HG02870 (cell line): ENCODE results near the gene ZDHHC1.

ENCODE experiments used
- ATAC-seq: cut with Tn5 transposase; IDR thresholded peaks from one replicate; pipeline ENCODE4 v1.9.1; 2021; ENCODE audit warnings: mild to moderate bottlenecking, moderate library complexity; ENCODE audit not compliant: unreplicated experiment

Gene ZDHHC1

DNA sequence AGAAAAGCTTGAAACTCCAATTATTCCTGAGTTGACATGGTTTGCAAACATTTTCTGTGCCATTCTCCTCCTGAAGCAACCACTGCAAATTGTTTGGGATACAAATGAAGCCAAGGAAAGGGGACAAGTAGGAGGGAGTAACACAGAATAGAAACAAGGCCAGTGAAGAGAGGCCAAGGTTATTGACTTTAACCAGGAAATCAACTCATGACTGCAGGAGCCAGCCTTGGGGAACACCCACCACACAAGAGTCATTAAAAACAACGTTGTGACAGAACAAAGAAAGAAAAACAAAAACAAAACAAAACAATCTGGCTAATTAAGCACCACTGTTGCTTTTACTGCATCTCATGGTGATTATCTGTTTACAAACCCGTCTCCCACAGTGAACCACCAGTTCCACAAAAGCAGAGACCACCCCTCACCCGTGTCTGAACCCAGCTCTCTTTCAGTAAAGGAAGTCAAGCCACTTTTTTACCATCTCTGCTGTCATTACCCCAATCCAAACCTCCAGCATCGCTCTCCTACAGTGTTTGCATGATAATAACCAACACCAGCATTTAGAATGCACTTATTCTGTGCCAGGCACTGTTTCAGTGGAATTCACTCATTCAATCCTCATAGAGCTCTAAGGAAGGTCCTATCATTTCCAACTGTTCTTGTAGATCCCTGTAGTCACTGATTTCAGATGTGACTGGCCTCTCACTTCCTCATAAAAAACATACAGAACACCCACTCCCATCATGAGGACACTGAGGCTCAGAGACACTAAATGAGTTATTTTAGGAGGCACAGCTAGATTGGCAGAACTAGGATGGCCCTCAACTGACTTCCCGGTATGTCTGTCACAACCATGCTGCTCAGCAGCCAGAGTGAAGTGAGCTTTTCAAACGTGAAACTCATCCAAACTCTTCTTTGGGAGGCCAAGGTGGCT, 2.0 kb downstream of the ZDHHC1 start:
- no peak for ATAC-seq

DNA sequence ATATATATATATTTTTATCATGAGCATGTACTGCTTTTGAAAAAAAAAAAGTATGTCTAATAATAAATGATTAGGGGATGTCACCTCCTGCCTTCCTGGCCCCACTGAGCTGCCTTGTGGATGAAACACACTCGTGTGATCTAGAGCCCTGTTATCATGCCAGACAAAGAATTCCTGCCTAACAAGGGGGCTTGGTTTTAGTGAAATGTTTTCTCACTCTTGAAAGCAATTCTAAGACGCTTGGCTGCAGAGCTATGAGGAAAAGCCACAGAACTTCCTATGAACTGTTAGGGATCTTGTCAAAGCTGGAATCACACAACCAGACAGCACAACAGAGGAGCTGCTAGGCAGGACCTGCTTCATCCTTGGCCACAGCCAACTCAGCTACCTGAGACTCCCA, 4.0 kb downstream of the ZDHHC1 start:
- ATAC-seq = no peak

DNA sequence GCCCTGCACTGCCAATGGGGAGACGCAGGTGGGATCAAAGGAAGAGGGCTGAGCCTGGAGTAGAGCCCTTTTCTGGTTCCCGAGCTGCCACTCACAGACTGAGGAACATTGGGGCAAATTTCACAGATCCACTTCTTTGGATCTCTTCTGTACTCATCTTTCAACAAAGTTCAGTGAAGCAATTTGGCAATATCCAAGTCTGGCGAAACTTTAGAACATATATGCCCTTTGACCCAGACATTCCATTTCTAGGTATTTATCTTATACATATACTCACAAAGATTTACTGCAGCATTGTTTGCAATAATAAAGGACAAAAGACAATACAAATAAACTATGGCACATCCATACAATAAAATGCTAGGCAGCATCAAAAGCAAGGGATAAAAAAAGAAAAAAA, 4.9 kb downstream of the ZDHHC1 start:
- no peak for ATAC-seq

DNA sequence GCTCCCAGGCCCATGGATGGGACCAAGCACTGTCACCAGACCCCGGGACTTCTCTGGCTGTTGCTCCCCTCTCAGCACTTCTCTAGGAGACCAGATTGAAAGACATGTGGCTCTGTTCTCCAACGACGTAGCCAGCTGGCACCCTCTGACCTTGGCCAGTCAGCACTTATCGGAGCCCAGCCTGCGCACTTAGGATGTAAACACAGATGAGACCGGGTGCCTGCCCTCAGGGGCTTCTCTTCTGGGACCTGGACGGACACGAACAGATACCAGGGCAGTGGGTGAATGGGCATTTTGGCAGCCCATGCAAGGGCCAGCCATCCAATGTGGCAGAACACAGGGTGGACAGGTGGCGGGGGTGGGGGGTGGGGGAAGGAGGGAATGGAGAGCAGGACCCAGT, 6.6 kb downstream of the ZDHHC1 start:
- no peak for ATAC-seq

DNA sequence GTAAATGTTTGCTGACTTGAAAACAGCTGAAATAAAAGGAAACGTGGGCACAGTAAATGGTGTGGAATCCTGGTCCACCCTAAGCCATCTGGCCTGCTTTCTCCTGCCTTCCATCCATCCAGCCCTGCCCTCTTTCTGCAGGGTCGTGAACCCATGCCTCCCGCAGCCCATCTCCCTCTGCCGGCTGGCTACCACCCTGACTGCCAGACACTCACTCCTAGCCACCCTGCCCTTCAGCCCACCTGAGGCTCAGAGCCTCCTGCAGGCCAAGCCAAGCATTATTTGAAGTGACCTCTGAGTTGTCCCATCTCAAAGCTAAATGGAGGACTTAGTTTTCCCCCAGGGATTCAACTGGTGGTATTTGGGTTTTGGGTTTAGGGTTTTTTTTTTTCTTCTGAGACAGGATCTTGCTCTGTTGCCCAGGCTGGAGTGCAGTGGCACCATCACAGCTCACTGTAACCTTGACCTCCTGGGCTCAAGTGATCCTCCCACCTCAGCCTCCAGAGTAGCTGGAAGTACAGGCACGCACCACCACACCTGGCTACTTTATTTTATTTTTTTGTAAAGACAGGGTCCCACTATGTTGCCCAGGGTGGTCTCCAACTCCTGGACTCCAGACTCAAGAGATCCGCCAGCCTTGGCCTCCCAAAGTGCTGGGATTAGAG, 8.4 kb downstream of the ZDHHC1 start:
- ATAC-seq = no peak

DNA sequence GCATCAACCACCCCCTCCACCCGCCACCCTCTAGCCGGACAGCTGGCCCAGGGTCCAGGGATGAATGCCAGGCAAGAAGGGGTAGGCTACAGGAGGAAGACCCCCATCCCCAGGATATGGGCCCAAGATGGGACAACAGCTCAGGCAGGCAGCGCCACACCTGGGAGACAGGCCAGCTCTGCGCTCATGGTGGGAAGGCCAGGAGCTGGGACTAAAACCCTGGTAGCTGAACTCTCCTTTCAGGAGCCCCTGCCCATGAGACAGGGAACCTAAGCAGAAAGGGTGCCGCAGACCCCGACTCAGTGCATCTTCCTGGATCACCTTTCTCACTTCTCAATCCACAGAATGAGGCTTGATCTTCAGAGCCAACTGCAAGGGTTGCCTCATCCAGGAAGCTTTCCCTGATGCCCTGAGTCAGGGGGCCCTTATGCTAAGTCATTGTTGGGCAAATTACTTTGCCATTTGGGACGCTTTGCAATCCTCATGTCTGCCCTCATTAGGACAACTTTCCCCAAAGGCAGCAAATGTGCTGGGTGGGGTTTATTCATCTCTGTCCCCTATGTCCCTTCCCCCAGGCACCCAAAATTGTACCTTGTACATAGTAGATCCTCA, 9.0 kb downstream of the ZDHHC1 start:
- no peak for ATAC-seq

DNA sequence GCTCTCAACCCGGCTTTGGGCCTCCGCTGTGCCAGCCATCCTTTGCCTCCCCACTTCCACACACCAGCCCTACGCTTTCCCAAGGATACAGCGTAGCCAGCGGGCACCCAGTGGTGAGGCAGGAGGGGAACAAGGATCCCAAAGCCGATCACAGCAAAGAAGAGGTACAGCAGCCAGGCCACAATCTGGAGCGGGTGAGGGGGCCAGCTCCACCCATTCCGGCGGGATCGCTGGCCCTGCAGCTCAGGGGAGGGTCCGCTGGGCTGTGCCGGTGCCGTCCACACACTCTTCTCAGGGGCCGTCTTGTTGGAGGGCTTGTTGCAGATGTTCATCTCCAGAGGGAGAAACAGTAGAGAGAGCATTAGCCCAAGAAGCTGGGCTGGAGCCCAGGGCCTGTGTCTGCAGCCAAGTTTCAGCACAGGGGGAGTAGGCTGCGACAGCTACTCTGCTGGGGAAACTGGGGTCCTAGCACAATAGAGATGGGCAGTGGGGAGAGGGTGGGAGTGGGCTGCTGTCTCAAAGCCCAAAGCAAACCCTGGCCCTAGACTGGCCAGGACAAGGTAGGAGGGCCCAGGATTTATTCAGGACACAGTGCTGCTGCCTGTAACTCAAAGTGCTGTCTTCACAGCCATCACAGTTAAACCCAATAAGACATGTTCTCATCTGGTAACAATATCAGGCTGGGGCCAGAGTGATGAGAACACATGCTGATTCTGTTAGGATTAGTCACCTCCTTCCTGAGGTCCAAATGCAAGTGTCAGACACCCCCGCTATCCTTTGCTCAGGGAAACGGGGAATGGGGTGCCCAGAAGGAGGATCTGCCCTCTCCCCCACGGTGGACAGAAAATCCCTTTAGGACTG, 9.9 kb downstream of the ZDHHC1 start:
- no peak for ATAC-seq

DNA sequence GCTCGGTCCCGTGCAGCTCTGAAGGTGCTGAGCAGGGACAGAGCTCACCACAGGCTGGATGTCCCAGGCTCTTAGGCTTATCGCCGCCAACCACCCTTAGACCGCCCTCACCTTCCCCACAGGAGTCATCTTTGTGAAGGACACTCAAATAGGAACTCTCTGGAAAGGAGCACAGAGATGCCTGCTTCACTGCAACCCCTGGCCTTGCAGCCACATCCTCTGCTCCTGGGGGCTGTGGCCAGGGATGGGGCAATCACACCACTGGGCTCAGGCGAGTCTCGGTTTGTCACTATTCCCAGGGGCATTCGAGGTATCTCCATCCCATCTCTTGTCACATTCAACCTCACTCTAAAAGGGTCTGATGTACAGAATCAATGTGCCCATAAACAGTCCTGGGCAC, 10.9 kb downstream of the ZDHHC1 start:
- no peak for ATAC-seq

DNA sequence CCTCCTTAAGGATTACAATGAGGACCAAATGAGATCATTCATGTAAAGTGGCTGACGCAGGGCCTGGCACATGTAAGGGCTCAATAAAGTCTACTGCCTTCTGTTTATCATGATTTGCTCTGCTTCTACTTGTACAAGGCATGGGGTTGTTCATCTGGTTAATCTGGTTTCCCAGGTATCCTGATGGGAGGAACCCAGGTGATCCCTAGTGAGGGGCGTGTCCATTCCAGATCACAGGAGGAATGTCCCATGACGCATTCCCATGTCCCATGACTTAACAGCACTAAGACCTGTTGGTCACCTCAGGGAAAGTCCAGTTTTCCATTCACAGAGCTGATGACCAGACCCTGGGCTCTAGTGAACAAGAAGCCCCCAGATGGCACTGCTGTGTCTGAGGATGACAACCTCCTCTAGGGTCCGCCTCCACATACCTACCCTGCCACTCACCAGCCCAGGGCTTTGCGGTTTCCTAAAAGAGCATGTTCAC, 11.5 kb downstream of the ZDHHC1 start:
- ATAC-seq = no peak

DNA sequence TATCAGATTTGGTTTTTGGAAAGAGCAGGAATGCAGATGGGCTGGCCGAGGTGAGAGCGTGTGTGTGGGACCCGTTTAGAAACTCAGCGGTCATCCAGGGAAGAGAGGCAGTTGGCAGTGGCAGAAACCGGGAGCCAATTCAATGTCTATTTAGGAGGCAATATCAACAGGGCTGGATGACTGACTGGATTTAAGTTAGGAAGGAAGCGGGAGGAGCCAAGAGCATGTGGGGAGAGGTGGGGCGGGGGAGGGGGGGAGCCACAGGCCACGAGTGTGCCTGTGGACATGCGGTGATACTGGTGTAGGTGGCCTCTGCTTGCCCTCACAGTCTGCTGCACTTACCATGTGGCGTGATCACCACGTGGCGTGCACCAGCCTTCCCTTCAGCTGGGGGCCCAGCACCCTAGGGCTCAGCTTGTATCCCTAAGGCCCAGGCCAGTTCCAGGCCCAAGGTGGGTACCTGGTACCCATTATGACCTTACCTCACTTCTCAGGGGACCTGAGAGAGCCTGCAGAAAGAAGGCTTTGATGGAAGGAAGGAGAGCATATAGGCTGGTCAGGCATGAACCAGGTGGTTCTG, 12.2 kb downstream of the ZDHHC1 start:
- ATAC-seq = no peak

DNA sequence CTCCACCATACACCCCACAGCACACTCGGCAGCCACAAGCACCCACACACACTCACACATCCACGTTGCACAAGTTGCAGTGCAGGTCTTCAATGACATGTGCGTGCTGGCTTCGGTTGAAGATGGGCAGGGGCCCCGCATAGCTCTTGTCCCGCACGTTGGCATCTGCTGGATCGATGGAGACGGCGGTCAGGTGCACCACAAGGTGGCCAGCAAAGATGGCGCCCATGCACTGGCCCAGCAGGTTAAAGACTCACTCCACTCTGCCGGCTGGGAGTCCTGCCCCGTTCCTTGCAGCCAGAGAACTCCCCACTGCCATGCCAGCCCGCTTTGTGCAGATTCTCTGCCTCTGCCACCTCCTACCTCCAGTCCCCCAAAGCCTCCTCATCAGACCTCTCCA, 15.4 kb downstream of the ZDHHC1 start:
- ATAC-seq = no peak

DNA sequence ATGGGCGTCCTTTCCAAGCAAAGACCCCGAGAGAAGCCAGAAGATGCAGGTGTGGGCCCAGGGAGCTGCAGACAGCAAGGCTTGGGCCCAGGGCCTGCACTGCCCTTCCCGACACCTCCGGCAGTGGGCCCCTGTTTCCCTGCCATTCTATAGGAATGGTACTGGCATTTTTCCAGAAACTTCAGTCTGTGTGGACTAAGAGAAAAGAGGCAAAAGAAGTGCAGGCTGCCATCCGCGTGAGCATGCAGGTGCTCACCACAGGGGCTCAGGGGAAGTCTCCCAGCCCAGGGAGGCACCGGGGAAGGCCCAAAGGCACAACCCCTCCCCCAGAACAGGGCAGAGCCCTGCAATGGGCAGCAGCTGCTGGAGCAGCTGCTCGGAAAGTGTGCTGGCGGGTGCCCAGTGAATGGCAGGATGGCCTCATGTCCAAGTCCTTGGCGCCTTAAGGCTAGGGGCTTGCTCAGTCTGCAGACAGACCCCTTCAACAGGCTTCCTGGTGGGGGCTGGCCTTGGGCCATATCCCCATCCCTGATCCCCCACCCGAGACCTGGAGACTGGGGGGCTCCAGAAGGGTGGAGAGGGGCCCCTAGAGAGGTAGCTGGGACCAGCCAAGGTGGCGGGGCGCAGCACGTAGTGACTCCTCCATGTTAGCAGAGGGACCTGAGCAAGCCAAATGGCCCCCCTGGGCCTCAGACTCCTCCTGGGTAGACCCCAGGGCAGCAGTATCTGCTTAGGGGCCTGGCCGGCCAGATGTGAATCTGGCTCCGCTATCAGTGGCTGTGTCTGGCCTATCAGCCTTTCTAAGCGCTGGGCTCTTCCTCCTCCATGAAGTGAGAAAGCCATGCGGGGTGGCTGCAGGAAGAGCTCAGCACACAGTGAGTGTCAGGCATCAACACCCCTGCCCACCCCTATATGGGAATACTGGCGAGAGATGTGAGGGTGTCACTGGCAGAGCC, 16.2 kb downstream of the ZDHHC1 start:
- no peak for ATAC-seq

DNA sequence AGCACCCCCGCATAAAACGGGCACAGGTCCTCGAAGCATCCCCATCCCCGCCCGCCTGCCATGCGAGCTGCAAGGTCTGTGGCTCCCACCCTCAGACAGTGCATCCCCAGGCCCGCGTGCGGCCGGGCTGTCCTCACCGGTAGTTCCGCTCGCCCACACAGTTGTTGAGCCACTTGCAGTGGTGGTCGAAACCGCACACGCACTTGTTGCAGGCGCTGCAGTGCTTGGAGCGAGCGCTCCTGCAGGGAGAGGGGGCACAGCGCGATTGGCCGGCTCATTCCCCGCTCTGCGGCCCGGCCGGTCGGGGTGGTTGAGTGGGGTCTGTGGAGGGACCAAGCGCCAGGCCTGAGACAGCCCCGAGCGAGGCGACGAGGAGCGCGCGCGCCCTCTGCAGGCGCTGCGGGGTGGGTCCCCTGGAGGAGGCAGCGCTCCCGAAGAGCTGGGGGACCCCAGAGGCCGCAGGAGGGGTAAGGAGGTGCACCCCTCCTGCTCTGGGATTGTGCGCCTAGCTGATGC, 17.0 kb downstream of the ZDHHC1 start:
- no peak for ATAC-seq

DNA sequence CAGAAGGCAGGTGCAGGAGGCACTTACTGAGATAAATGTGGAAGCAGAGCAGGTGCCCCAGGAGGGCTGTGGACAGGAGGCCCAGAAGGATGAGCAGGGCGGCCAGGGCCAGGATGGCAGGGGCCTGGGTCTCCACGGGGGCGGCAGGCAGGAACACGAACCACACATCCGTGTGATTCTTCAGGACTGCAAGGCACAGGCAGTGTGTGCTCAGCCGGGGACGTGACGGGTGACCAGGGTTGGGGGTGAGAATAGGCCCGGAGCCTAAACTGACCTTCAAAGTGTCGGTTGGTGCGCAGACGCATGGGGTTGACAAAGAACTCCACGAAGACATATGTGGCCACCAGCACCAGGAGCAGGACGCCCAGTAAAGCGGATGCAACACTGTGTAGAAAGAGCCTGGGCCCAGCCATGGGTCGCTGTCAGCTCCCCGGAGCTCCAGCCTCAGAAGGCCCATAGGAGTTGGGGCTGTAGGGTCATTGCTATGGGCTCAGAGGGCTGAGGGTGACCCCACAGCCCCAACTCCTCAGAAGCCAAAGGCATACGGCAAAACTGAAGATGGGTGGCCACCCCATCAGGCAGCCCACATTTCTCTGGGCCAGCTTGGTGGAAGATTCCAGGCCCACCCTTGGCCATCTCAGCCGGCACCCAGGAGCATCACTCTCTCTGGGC, 17.6 kb downstream of the ZDHHC1 start:
- ATAC-seq = no peak

DNA sequence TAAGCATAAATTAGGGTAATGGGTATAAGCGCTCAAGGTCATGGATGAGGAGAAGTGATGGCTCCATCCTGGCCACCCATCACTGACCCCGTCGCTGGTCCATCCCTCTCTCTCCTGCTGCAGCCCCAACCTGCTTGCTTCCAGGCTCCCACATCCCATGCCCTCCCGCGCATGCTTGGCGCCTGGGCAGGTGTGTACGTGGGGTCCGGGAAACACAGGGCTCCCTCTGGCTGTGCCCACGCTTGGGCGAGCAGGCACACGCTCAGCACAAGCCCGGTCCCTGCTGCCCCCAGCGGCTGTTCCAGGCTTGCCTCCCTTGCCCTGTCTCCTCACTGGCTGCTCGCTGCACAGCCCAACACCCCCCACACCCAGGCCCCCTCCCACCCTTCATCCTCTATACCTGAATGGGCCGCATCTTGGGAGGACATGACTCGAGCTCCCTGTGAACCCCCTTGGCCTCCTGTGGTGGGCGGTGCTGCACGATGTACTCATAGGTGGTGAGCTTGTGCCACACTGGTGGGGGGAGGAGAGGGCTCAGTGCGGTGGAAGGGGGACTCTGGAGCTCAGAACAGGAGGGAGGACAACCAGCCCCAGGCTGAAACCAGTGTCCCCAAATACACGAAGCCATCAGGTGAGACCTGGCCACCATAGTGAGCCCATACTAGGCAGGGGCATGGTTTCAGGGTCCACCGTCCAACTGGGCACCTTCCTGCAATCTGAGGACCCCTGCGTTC, 18.3 kb downstream of the ZDHHC1 start:
- no peak for ATAC-seq

DNA sequence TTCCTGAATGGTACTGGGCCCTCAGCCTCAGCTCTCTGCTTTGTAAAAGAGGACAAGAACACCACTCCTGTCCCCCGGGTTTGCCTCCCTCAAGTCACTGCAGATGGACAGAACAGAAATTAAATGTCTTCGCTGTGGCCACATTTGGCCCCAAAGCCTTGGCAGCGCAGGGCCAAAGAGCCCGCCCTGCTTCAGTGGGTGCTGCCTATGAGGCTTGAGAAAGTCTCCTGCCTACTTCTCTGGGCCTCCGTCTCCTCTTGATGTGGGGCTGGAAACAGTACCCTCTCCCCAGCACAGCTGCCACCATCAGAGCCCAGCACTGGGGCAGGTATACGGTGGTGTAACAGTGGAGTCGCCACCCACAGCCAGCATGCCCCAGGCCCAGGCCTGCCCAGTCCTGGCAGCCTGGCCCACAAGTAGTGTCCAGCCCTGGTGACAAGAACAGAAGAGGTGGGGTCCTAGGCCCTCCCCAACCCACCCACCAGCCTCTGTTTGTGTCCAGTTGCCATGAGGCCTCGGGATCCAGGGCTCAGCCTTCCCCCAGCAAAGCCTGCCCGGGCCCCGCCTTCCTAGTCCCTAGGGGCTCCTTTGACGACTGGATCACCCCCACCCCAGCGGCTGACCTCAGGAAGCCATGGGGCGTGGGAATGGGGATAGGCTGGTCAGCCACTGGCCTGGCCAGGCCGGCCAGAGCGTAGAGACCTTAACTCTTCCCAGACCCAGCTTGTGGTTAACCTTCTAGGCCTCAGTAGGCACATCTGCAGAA, 19.1 kb downstream of the ZDHHC1 start:
- no peak for ATAC-seq
